GM21526 (cell line): ENCODE measurements around the gene UBTD2.
"Not testable (repeated sequence)": the region's sequence is repeated elsewhere in the genome, so short reads cannot be mapped to it uniquely, and the experiment has no call there.

Source experiments
- ATAC-seq: cut with Tn5 transposase; IDR thresholded peaks from one replicate; pipeline ENCODE4 v1.9.1; 2021; ENCODE audit warnings: moderate library complexity; ENCODE audit not compliant: unreplicated experiment, low FRiP score

The UBTD2 gene

DNA sequence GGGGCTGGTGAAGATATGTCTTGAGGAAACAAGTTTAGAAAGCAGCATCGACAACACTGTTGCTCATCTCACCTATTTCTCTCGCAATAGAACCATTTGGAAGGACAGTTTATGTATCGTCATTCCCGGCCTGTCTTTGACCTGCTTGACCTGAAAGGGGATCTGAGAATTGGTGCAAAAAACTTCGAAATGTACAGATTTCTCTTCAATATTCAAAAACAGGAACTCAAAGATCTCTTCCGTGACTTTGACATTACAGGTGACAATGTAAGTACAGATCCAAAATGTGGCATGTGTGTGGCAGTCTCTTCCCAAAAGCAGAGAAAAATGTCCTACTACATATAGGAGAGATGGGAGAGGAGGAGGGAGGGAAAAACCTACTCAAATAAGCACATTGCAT lies 83.1 kb downstream of the UBTD2 start:
- ATAC-seq = no peak

DNA sequence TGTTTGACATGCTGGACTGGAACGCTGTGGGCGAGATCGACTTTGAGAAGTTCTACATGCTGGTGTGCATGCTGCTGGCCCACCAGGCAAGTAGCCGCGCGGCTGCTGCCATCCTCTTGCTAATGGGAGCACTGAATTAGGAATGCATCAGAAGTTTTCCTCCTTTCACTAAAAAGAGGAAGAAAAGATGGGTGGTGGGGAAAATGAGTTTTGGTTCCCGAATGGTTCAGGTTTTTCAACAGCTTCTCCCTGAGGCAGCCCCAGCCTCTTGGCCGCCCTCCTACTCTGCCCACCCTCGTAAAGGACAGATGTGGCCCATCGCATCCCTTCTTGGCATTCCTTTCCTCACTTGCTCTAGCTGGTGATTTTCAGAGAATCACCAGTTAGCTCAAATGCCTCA lies 84.1 kb downstream of the UBTD2 start:
- ATAC-seq = no peak

DNA sequence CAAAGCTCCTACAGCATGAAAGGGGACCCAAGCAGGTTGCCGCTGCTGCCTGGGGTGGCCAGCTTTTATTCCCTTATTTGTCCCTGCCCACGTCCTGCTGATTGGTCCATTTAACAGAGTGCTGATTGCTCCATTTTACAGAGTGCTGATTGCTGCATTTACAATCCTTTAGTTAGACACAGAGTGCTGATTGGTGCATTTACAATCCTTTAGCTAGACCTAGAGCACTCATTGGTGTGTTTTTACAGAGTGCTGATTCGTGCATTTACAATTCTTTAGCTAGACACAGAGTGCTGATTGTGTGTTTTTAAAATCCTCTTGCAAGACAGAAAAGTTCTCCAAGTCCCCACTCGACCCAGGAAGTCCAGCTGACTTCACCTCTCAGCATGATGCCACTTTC lies 85.8 kb downstream of the UBTD2 start:
- not testable (repeated sequence) for ATAC-seq

DNA sequence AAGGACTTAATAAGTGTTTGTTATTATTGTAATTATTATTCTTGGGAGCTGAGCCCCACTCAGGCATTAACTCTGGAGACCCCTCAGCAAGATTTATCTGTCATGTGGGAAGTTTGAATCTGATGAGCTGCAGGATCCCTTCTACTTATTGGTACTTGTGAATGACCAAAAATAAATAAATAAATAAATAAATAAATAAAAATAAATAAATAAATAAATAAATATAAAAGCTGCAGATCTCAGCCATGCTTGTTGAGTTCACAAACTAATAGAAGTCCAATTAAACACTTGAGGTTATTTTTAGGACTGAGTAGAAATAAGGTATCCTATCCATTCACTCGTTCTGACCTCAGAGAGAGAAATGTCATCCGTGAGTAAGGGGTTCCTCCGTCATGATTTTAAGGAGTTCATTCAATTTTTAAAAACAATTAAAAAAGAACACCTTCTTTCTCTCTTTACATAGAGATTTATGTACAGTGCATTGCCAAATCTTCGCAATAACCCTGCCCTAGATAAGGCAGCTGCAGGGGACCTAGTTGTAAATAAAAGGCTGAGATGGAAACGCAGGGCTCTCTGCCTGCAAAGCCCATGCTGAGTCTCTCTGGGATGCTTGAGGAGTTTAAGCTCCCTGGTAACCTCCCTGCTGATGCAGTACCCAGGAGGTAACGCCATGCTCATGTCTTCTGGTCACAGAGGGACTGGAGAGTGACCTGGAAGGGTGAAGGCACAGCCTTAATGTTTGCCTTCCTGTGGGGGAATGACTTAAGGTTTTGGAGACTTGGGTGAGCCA lies 88.4 kb downstream of the UBTD2 start:
- ATAC-seq = no peak

DNA sequence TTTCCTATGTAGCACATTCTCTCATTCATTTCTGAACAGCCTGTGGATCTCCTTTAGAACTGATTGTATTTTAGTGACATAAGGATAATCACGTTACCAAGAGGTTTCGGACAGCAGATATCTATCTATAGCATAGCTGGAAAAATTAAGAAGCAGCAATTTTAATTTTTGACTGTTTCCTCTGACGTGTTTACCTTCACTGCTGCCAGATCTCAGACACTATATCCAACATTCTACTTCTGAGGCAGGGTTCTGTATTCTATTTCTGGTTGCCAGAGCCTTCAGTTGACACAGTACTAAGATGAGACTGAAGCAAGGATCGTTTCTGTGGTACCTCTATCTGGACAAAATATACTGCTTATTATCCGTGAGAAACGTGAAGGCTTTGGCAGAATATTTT lies 89.7 kb downstream of the UBTD2 start, which contains the start of gene EFCAB9:
Gene EFCAB9, plus strand, starts transcription at position 301 of the 400 bp plus-strand sequence. Its CDS starts 1 bp downstream, at position 302.
- ATAC-seq = no peak

- no peak for ATAC-seq
These were observed 93.8 kb downstream of the UBTD2 start for GRCh38 chr5:172189693-172190296.

DNA sequence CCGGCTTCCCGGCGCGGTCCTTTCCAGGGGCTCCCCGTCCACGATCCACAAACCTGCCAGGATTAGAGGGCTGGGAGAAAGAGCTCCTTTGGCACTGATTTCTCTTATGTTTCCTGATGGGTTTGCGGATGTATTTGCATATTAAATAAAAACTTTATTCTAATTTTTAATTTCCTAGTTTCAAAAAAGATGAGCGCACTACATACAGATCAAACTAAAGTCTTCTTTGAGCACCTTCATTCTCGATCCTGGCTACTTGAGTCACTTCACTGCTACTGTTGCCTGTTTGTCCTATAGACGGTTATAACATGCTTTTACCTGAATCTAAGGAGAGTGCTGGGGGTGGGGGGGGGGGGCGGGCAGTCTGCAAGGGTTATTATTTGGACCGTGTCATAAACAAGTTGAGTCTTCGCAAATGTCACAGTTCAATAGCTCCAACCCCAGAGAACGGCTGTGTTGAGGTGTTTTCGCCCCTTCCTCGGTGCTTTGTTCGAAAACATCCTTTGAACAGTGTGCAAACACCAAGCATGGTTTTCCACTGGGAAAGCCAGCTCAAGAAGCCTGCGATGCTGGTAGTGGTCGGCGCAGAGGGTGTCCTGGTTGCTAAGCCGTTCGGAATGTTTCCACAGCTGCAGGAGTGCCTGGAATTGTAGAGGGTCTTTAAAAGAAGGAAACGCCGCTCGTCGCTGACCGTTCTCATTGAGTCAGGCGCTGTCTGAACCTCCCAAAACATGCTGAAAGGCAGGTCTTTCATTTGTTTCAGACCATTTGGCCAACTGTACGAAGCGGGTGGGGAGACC lies 94.5 kb downstream of the UBTD2 start:
- ATAC-seq = no peak

DNA sequence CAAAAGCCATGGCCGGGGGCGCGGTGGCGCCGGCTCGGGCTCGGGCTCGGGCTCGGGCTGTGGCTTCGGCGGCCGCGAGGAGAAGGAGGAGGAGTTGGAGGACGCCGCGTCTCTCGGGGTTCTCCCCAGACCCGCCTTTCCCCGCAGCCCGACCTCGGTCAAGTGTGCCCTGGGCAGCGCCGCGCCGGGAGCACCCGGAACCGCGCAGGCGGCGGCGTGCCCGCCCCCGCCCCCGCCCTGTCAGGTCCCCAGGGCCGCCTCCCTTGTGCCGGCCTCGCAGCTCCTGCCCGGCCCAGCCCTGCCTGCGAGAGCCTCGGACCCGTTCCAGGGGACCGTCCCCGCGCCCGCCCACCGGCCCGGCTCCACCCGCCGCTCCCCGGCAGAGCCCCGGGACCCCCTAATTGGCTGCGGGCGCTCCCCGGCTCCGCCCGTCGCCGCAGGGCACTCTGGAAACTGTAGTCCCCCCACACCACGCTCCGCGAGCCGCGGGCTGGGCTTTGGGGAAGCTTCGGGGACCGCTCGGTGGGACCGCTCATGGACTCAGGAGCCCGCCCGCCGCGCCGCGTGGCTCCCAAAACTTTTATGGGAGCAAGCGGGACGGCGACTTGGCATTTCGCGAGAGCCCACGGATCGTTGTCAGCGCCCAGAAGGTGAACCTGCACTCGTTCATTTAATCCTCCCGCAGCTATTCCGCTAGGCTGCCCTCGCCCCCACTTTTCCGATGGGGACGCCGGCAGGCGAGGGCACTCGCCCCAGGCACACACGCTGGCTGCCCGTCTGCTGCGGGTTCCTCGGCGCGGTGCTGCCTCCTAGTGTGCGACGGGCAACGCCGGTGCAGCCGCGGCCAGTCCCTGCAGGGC lies 95.3 kb downstream of the UBTD2 start, which contains the start of gene STK10:
Gene STK10, minus strand, starts transcription at position 192 of the 860 bp plus-strand sequence. Its CDS starts 182 bp downstream, at position 10.
- ATAC-seq = peak; percentile 65

DNA sequence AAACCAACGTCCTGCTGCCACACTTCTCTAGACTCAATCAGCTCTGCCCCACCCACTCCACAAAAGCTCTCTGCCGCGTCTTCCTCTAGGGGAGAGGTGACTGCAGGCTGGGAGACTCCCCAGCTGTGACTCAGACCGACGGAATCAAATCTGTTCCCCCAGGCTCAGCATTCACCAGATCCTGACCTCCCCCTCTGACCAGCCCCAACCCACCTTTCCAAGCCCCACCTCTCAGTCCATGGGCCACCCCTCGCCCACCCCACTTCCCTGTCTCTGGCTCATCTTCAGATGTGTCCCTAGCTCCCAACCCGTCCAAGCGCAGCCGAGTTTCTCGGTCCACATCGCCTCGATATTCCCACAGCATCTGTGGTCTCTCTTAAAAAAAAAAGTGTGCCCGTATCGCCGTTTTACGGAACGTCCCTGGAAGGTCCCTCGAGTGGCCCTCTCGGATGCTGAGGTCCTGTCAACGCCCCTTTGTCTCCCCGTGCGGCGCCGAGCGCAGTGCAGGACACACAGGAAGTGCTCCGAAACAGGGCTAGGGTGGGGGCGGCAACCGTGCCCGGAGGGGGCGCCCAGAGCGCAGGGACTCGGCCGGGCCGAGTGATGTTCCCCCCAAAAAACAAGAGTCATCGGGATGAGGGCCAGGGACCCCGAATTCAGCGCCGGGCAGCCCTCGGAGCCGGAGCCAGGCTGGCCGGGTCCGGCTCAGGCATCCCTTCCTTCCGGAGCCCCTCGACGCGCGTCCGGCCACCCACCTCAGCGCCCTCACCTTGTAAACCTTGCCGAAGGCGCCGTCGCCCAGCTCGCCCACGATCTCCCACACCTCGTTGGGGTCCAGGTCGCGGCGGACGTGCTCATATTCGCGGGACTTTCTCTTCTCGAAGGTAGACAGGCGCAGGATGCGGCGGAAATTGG lies 96.2 kb downstream of the UBTD2 start:
- peak; percentile 28 for ATAC-seq

DNA sequence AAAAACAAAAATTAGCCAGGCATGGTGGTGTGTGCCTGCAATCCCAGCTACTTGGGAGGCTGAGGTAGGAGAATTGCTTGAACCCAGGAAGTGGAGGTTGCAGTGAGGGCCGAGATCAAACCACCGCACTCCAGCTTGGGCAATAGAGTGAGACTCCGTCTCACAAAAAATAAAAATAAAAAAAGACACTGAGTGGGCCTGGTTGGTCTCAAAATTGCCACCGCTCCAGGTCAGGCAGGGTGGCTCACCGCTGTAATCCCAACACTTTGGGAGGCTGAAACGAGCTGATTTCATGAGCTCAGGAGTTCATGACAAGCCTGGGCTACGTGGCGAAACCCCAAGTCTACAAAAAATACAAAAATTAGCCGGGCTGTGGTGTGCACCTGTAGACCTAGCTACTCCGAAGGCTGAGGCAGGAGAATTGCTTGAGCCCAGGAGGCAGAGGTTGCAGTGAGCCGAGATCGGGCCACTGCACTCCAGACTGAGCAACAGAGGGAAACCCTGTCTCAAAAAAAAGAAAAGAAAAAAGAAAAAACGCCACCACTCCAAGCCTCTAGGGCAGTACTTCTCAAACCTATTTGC lies 97.4 kb downstream of the UBTD2 start:
- no peak for ATAC-seq

- ATAC-seq = no peak
These were observed 98.5 kb downstream of the UBTD2 start for GRCh38 chr5:172185096-172185461.

- no peak for ATAC-seq
These were observed 99.7 kb downstream of the UBTD2 start for GRCh38 chr5:172183881-172184280.

DNA sequence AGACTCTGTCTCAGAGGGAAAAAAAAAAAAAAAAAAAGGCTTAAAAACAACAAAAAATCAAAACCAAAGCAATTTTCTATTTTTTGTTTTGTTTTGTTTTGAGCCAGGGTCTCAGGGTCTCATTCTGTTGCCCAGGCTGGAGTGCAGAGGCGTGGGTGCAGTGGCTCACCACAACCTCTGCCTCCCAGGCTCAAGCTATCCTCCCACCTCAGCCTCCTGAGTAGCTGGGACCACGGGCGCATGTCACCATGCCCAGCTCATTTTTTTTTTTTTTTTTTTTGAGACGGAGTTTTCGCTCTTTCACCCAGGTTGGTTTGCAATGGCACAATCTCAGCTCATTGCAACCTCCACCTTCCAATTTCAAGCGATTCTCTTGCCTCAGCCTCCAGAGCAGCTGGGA lies 101.3 kb downstream of the UBTD2 start:
- no peak for ATAC-seq

DNA sequence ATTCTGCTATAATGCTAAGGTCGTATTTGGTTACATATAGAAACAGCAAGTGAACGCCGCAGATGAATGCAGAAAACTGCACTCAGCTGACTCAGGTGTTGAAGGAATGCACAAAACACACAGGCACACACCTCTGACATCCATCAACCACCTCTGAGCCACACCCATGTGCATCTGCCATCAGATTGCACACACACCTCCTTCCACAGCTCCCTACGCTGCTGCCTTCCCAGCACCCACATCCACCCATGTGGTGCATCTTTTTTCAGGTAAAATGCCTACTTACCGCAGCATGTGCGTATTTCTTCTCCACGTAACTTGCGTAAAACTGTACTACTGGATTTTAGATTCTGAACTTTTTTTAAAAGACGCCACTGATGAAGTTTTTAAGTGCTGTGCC lies 102.6 kb downstream of the UBTD2 start:
- no peak for ATAC-seq

GRCh38 chr5:172178991-172179989 lies 104.3 kb downstream of the UBTD2 start:
- peak; percentile 32 for ATAC-seq

GRCh38 chr5:172178301-172178987 lies 105.1 kb downstream of the UBTD2 start:
- no peak for ATAC-seq

DNA sequence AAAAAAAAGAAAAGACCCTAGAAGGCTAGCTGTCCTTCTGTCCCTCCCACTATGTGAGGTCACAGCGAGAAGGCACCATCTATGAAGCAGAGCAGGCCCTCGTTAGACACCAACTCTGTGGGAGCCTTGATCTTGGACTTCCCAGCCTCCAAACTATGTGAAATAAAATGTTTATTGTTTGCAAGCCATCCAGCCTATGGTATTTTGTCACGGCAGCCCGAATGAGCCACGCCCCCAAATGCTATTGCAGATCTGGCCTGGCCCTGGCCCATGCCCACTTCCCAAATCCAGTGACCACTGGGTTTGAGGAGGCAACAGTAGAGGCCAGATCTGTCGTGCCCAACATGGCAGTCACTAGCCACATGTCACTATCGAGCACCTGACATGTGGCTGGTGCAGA lies 106.4 kb downstream of the UBTD2 start:
- no peak for ATAC-seq
